Ovary (tissue), 3 donors: ENCODE measurements around the gene FNBP1L.

Source experiments
- CTCF ChIP-seq, 3 donors: fragments of 450-650 bp in 2 of 3; fragments of 200-600 bp in 1 of 3; IDR thresholded peaks; one replicate each; pipeline versions ENCODE4 v1.5.1 to v1.8.0; 2016 to 2022; ENCODE audit warnings: antibody characterized with exemption in 3 of 3, mild to moderate bottlenecking in 1 of 3
- POLR2A ChIP-seq: fragments of 450-650 bp; IDR thresholded peaks from one replicate; pipeline ENCODE4 v1.6.1; 2017; ENCODE audit warnings: antibody characterized with exemption, mild to moderate bottlenecking, moderate library complexity
- donor health status: DM: no; HTN: no; CAD: no.

GRCh38 chr1:93499533-93499932 is 51.6 kb downstream of the FNBP1L start:
- TF ChIP-seq CTCF (IDR thresholded peaks at IDR 0.05): no peak
- TF ChIP-seq POLR2A: no peak
